Left ventricle myocardium inferior (tissue), 1 donor: Measurements from ENCODE around the gene SOX30. TPM values are rescaled to one million over a fixed set of nuclear protein-coding genes. Genes with fewer than 3 reads are reported as not detected.

Experiments used
- DNase-seq: peaks from one replicate; pipeline ENCODE4 v3.0.0-alpha.2; 2020
- H3K27ac ChIP-seq: fragments of 200-600 bp; replicated peaks from 2 replicates; pipeline ENCODE4 v1.8.0; 2021
- H3K27me3 ChIP-seq: fragments of 200-600 bp; 2 replicates; pipeline ENCODE4 v1.8.0; 2021; ENCODE audit warnings: low read depth
- H3K36me3 ChIP-seq: fragments of 200-600 bp; 2 replicates; pipeline ENCODE4 v1.8.0; 2021
- H3K4me1 ChIP-seq: fragments of 200-600 bp; 2 replicates; pipeline ENCODE4 v1.8.0; 2021
- H3K4me3 ChIP-seq: fragments of 200-600 bp; 2 replicates; pipeline ENCODE4 v1.8.0; 2021; ENCODE audit warnings: mild to moderate bottlenecking, moderate library complexity
- H3K9me3 ChIP-seq: fragments of 200-600 bp; replicated peaks from 2 replicates; pipeline ENCODE4 v1.8.0; 2021
- intact Hi-C: fragments of 100-400 bp; cut with micrococcal nuclease; formaldehyde crosslinking; loops from one replicate; pipeline ENCODE4 v1.11.0; 2022
- total RNA-seq: library from RNA; stranded (reverse); fragmentation: NEBNext Ultra II Directional; extraction: Animal tissue kit (Norgen Biotek cat#: 25700); gene quantifications from one replicate; pipeline ENCODE4 v1.2.1, GENCODE V29; 2021
- TF ChIP-seq, protein P1 (sequence below): fragments of 200-600 bp; IDR thresholded peaks from 2 replicates; pipeline ENCODE4 v1.8.0; 2021; ENCODE audit warnings: antibody characterized with exemption, mild to moderate bottlenecking, borderline replicate concordance
- donor health status: DM: no; HTN: yes; CAD: no; lungs with severe emphysema.

Gene SOX30
- total RNA-seq, 1 donor from 2014 or later, result 0.08 TPM

- H3K9me3 ChIP-seq, result no peaks in the 10 kb centered on the region
- no peaks in the 10 kb centered on the region for H3K36me3 ChIP-seq
- no peak overlapping the region for H3K27ac ChIP-seq
- peaks cover 2% of the 10 kb centered on the region for H3K4me1 ChIP-seq
- no peaks in the 10 kb centered on the region for H3K27me3 ChIP-seq
- TF ChIP-seq, protein P1, sequence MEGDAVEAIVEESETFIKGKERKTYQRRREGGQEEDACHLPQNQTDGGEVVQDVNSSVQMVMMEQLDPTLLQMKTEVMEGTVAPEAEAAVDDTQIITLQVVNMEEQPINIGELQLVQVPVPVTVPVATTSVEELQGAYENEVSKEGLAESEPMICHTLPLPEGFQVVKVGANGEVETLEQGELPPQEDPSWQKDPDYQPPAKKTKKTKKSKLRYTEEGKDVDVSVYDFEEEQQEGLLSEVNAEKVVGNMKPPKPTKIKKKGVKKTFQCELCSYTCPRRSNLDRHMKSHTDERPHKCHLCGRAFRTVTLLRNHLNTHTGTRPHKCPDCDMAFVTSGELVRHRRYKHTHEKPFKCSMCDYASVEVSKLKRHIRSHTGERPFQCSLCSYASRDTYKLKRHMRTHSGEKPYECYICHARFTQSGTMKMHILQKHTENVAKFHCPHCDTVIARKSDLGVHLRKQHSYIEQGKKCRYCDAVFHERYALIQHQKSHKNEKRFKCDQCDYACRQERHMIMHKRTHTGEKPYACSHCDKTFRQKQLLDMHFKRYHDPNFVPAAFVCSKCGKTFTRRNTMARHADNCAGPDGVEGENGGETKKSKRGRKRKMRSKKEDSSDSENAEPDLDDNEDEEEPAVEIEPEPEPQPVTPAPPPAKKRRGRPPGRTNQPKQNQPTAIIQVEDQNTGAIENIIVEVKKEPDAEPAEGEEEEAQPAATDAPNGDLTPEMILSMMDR, result no peak
- no peak for DNase-seq
- intact Hi-C loops, result no loop called here
- no peak overlapping the region for H3K4me3 ChIP-seq
These were observed 52.7 kb downstream of the SOX30 start for GRCh38 chr5:157599565-157599964.

DNA sequence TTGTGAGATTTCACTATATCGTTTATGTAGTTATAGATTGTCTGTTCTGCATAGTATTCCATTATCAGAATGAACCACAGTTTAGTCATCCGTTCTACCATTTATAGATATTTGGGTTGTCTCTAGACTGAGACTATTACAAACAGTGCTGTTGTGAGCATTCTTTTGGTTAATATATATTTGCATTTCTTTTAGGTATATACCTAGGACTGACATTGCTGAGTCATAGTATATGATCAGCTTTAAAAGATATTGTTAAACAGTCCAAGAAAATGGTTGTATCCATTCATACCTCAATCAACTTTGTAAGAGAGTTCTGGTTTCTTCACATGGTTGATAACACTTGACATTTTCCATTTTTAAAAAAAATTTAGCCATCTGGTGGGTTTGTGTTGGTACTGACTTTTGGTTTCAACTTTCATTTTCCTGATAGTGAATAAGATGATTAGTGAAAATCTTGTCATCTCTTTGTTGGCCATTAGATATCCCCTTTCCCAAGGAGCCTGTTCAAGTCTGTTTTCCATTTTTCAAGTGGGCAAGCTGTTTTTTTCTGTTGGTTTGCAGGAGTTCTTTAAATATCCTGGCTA is 53.8 kb downstream of the SOX30 start:
- H3K4me1 ChIP-seq, result peaks cover 10% of the 10 kb centered on the region
- DNase-seq, result no peak

GRCh38 chr5:157597277-157597676 is 55.0 kb downstream of the SOX30 start:
- H3K36me3 ChIP-seq, result no peaks in the 10 kb centered on the region
- no peaks in the 10 kb centered on the region for H3K9me3 ChIP-seq
- H3K4me3 ChIP-seq, result no peak overlapping the region
- TF ChIP-seq, protein P1, result no peak
- intact Hi-C loops, result no loop called here
- H3K4me1 ChIP-seq, result peaks cover 21% of the 10 kb centered on the region
- no peaks in the 10 kb centered on the region for H3K27me3 ChIP-seq
- no peak for DNase-seq
- H3K27ac ChIP-seq, result no peak overlapping the region

More for the DNA sequence above, 53.8 kb downstream of the SOX30 start:
- H3K4me3 ChIP-seq, result no peak overlapping the region
- H3K9me3 ChIP-seq, result no peaks in the 10 kb centered on the region
- no peaks in the 10 kb centered on the region for H3K27me3 ChIP-seq
- TF ChIP-seq, protein P1, result no peak
- intact Hi-C loops, result no loop called here
- H3K27ac ChIP-seq, result no peak overlapping the region
- H3K36me3 ChIP-seq, result no peaks in the 10 kb centered on the region

- H3K4me1 ChIP-seq, result peaks cover 23% of the 10 kb centered on the region
- TF ChIP-seq, protein P1, result no peak
These were observed 55.8 kb downstream of the SOX30 start for GRCh38 chr5:157596487-157596886.

GRCh38 chr5:157594675-157595459 is 57.4 kb downstream of the SOX30 start:
- Histone ChIP-seq H3K36me3 (no peaks in the 10 kb centered on the region), H3K9me3 (no peaks in the 10 kb centered on the region), H3K27me3 (no peaks in the 10 kb centered on the region), H3K4me3 (no peak overlapping the region), H3K27ac (no peak overlapping the region), H3K4me1 (peaks cover 23% of the 10 kb centered on the region)
- TF ChIP-seq, protein P1, result no peak
- DNase-seq, result no peak
- intact Hi-C loops, result no loop called here

More at GRCh38 chr5:157596487-157596886, 55.8 kb downstream of the SOX30 start:
- H3K27ac ChIP-seq, result no peak overlapping the region
- no peaks in the 10 kb centered on the region for H3K9me3 ChIP-seq
- H3K36me3 ChIP-seq, result no peaks in the 10 kb centered on the region
- no peaks in the 10 kb centered on the region for H3K27me3 ChIP-seq
- intact Hi-C loops, result no loop called here
- no peak overlapping the region for H3K4me3 ChIP-seq
- DNase-seq, result no peak
